ENCODE results near the gene UTP14A.

- TF ChIP-seq CTCF (IDR thresholded peaks at IDR 0.05; ENCODE audit: borderline replicate concordance, extremely low read depth, low read length, poor library complexity, severe bottlenecking) = no peak
- no peak for TF ChIP-seq EZH2 (IDR thresholded peaks at IDR 0.05; ENCODE audit: borderline replicate concordance, low read depth, low read length, severe bottlenecking)
These were observed 25.5 kb downstream of the UTP14A start for GRCh38 chrX:129931411-129932015.

Data from DND-41 (cell line).